Fibroblast of pulmonary artery (primary cell): ENCODE results near the gene ELAVL4.
"Not testable (repeated sequence)": the region's sequence is repeated elsewhere in the genome, so short reads cannot be mapped to it uniquely, and the experiment has no call there.

ENCODE experiments used
- DNase-seq: peaks from one replicate; pipeline ENCODE4 v3.0.0-alpha.2; 2010; ENCODE audit warnings: low read depth
- H3K4me3 ChIP-seq: replicated peaks from 2 replicates; pipeline ENCODE4 v1.5.1; 2011; ENCODE audit warnings: low read depth, mild to moderate bottlenecking, control low read depth, low read length, moderate library complexity
- CTCF ChIP-seq: IDR thresholded peaks from 2 replicates; pipeline ENCODE4 v1.5.1; 2011; ENCODE audit warnings: mild to moderate bottlenecking, control low read depth, low read length, inconsistent platforms; ENCODE audit errors: missing control alignments

Gene ELAVL4

GRCh38 chr1:50155541-50155940, 46.8 kb downstream of the ELAVL4 start:
- no peak for DNase-seq
- no peak overlapping the region for H3K4me3 ChIP-seq
- no peak for TF ChIP-seq CTCF

- DNase-seq = no peak
- H3K4me3 ChIP-seq = no peak overlapping the region
Measured at GRCh38 chr1:50156241-50157010, 47.7 kb downstream of the ELAVL4 start.

GRCh38 chr1:50157306-50157941, 48.7 kb downstream of the ELAVL4 start:
- no peak for DNase-seq
- no peak overlapping the region for H3K4me3 ChIP-seq
- TF ChIP-seq CTCF = no peak

More at GRCh38 chr1:50156241-50157010, 47.7 kb downstream of the ELAVL4 start:
- no peak for TF ChIP-seq CTCF

GRCh38 chr1:50158421-50158820, 49.7 kb downstream of the ELAVL4 start:
- no peak overlapping the region for H3K4me3 ChIP-seq
- DNase-seq = no peak
- TF ChIP-seq CTCF = no peak

GRCh38 chr1:50163680-50164079, 55.0 kb downstream of the ELAVL4 start:
- no peak overlapping the region for H3K4me3 ChIP-seq
- DNase-seq = no peak
- no peak for TF ChIP-seq CTCF

- DNase-seq, H3K4me3 ChIP-seq: not testable (repeated sequence)
Measured at GRCh38 chr1:50166351-50166750, 57.6 kb downstream of the ELAVL4 start.

- no peak for TF ChIP-seq CTCF
- H3K4me3 ChIP-seq = no peak overlapping the region
- no peak for DNase-seq
Measured at GRCh38 chr1:50172299-50172698, 63.6 kb downstream of the ELAVL4 start.
